ENCODE data around the gene PLXNA4. TPM values are rescaled to one million over a fixed set of nuclear protein-coding genes. Genes with fewer than 3 reads are reported as not detected.

Gene PLXNA4
- total RNA-seq, 2 experiments from 2014 or later, result 0.18 to 0.70 TPM

- DNase-seq (no peak), ATAC-seq (no peak)
- Mint-ChIP-seq H3K36me3 (ENCODE audit: low read depth) (no peaks in the 10 kb centered on the region), H3K4me1 (ENCODE audit: low read depth) (no peaks in the 10 kb centered on the region), H3K9me3 (no peaks in the 10 kb centered on the region), H3K27me3 (peaks cover 30% of the 10 kb centered on the region), H3K27ac (no peak overlapping the region), H3K4me3 (no peak overlapping the region)
- TF ChIP-seq CTCF (IDR thresholded peaks at IDR 0.05), result no peak
- intact Hi-C loops (cut with micrococcal nuclease), result no loop called here
- CTCF ChIA-PET, result interaction anchor here (0.8 to 2.0 kb wide), 2 partner anchors 15 to 57 kb away, joined by 3 to 10 read pairs; no protein-coding TSS in a partner anchor
- POLR2A ChIA-PET, result interaction anchor here (0.6 kb wide), 1 partner anchor 36 kb away, joined by 3 read pairs; no protein-coding TSS in a partner anchor
These were observed 10.4 kb downstream of the PLXNA4 start for GRCh38 chr7:132565885-132566284.

- no peaks in the 10 kb centered on the region for H3K4me1 Mint-ChIP-seq (ENCODE audit: low read depth)
- intact Hi-C loops (cut with micrococcal nuclease), result no loop called here
- peaks cover 25% of the 10 kb centered on the region for H3K27me3 Mint-ChIP-seq
- TF ChIP-seq CTCF (IDR thresholded peaks at IDR 0.05), result no peak
- ChIA-PET CTCF (interaction anchor here (0.8 to 2.0 kb wide), 3 partner anchors 13 to 57 kb away, joined by 3 to 10 read pairs (median 3); no protein-coding TSS in a partner anchor), POLR2A (interaction anchor here (0.6 kb wide), 1 partner anchor 37 kb away, joined by 3 read pairs; no protein-coding TSS in a partner anchor)
- H3K4me3 Mint-ChIP-seq, result no peak overlapping the region
- H3K36me3 Mint-ChIP-seq (ENCODE audit: low read depth), result no peaks in the 10 kb centered on the region
- DNase-seq, result no peak
- no peak overlapping the region for H3K27ac Mint-ChIP-seq
- no peak for ATAC-seq
- H3K9me3 Mint-ChIP-seq, result no peaks in the 10 kb centered on the region
These were observed 10.8 kb downstream of the PLXNA4 start for GRCh38 chr7:132565441-132565840.

GRCh38 chr7:132564849-132565248 is 11.4 kb downstream of the PLXNA4 start:
- Mint-ChIP-seq H3K27me3 (peaks cover 22% of the 10 kb centered on the region), H3K4me1 (ENCODE audit: low read depth) (no peaks in the 10 kb centered on the region), H3K9me3 (no peaks in the 10 kb centered on the region), H3K36me3 (ENCODE audit: low read depth) (no peaks in the 10 kb centered on the region), H3K4me3 (no peak overlapping the region), H3K27ac (no peak overlapping the region)
- intact Hi-C loops (cut with micrococcal nuclease), result no loop called here
- DNase-seq (no peak), ATAC-seq (no peak)
- ChIA-PET POLR2A (no interaction called here), CTCF (interaction anchor here (1.3 to 2.0 kb wide), 2 partner anchors 14 to 16 kb away, joined by 3 to 10 read pairs; no protein-coding TSS in a partner anchor)
- no peak for TF ChIP-seq CTCF (IDR thresholded peaks at IDR 0.05)

- H3K9me3 Mint-ChIP-seq, result no peaks in the 10 kb centered on the region
- H3K4me3 Mint-ChIP-seq, result no peak overlapping the region
- ChIA-PET CTCF (no interaction called here), POLR2A (no interaction called here)
- no peak overlapping the region for H3K27ac Mint-ChIP-seq
- H3K27me3 Mint-ChIP-seq, result peaks cover 20% of the 10 kb centered on the region
- no peak for TF ChIP-seq CTCF (IDR thresholded peaks at IDR 0.05)
- intact Hi-C loops (cut with micrococcal nuclease), result no loop called here
- DNase-seq (no peak), ATAC-seq (no peak)
- no peaks in the 10 kb centered on the region for H3K36me3 Mint-ChIP-seq (ENCODE audit: low read depth)
- H3K4me1 Mint-ChIP-seq (ENCODE audit: low read depth), result no peaks in the 10 kb centered on the region
These were observed 12.2 kb downstream of the PLXNA4 start for GRCh38 chr7:132564090-132564489.

- no peak for ATAC-seq
- no peak for DNase-seq
- TF ChIP-seq CTCF (IDR thresholded peaks at IDR 0.05), result no peak
- Mint-ChIP-seq H3K27ac (no peak overlapping the region), H3K9me3 (no peaks in the 10 kb centered on the region), H3K4me3 (no peak overlapping the region), H3K27me3 (peaks cover 17% of the 10 kb centered on the region), H3K36me3 (ENCODE audit: low read depth) (no peaks in the 10 kb centered on the region), H3K4me1 (ENCODE audit: low read depth) (peaks cover 2% of the 10 kb centered on the region)
- CTCF ChIA-PET, result no interaction called here
- POLR2A ChIA-PET, result no interaction called here
- intact Hi-C loops (cut with micrococcal nuclease), result no loop called here
These were observed 13.6 kb downstream of the PLXNA4 start for GRCh38 chr7:132562690-132563089.

Data from activated CD8-positive, alpha-beta T cell treated with anti-CD3 and anti-CD28 coated beads for 36 hours (primary cell).